Activated naive CD8-positive, alpha-beta T cell treated with anti-CD3 and anti-CD28 coated beads, Interleukin-2, amount 10 ng/mL, durations not matched to agents 7 days and 5 days (primary cell): Measurements from ENCODE around the gene WWOX. TPM values are rescaled to one million over a fixed set of nuclear protein-coding genes. Genes with fewer than 3 reads are reported as not detected.

ENCODE experiments used
- ATAC-seq: fragments of 150-1000 bp; cut with Tn5 transposase; one replicate; pipeline ENCODE4 v1.10.0; 2021; ENCODE audit warnings: low read depth, moderate library complexity
- POLR2A ChIA-PET: fragments of 350-600 bp; sonication (Branson Sonifier 250); formaldehyde crosslinking; loops from one replicate; lab custom pipeline; 2021; ENCODE audit warnings: antibody characterized with exemption; lab: Charles Lee
- DNase-seq: peaks from one replicate; pipeline ENCODE4 v3.0.0; 2021
- H3K27ac Mint-ChIP-seq: one replicate; pipeline ENCODE4 v1.8.0; 2022; ENCODE audit warnings: mild to moderate bottlenecking, mixed read lengths
- H3K27me3 Mint-ChIP-seq: one replicate; pipeline ENCODE4 v1.8.0; 2022; ENCODE audit warnings: mild to moderate bottlenecking, moderate library complexity, mixed read lengths
- H3K36me3 Mint-ChIP-seq: one replicate; pipeline ENCODE4 v1.8.0; 2021; ENCODE audit warnings: mild to moderate bottlenecking, mixed read lengths
- H3K4me1 Mint-ChIP-seq: one replicate; pipeline ENCODE4 v1.8.0; 2021; ENCODE audit warnings: mixed read lengths
- H3K4me3 Mint-ChIP-seq: one replicate; pipeline ENCODE4 v1.8.0; 2022; ENCODE audit warnings: mild to moderate bottlenecking, moderate library complexity, mixed read lengths
- H3K9me3 Mint-ChIP-seq: one replicate; pipeline ENCODE4 v1.8.0; 2021; ENCODE audit warnings: mixed read lengths
- total RNA-seq, 2 experiments: library from RNA; stranded (reverse); gene quantifications; one replicate each; pipeline ENCODE4 v1.2.3, GENCODE V29; 2021

Gene WWOX
- total RNA-seq, 2 experiments from 2014 or later = 26.8 to 27.7 TPM

- Mint-ChIP-seq H3K4me1 (no peaks in the 10 kb centered on the region), H3K27me3 (no peaks in the 10 kb centered on the region), H3K9me3 (peaks cover 1% of the 10 kb centered on the region), H3K4me3 (no peak overlapping the region), H3K36me3 (peaks cover 3% of the 10 kb centered on the region), H3K27ac (no peak overlapping the region)
- no peak for ATAC-seq
- POLR2A ChIA-PET = no interaction called here
- no peak for DNase-seq
These were observed 283.7 kb downstream of the WWOX start for GRCh38 chr16:78383118-78383517.

DNA sequence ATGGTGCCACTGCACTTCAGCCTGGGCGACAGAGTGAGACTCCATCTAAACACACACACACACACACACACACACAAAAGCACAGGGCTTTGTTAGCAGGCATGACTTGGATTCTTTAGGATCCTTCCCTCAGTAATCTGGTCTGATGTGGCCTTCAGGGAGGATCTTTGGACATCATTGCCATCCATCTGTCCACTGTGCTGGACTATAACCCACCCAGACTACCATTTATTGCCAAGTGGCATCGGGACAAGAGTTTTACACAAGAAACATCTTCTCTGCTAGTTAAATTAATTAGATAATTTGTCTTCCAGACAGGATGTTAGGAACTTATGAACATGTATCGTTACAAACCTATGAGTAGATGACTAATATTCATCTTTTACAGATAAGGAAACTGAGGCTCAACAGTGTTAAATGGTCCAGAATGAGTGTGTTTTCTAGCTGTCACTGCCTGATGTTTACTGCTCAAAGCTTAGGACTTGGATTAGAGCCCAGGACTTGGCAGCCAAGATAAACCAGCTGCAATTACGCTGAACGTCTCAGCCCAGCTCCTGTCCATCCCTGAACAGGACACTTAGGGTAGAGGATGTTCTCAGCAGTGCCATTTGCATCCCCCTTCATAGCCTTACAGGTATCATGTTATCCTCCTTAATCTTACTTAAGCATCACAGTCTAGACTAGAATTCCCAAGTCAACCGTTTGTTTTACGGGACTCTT, 285.8 kb downstream of the WWOX start:
- DNase-seq = no peak
- ATAC-seq = no peak
- H3K9me3 Mint-ChIP-seq = peaks cover 1% of the 10 kb centered on the region
- H3K36me3 Mint-ChIP-seq = peaks cover 3% of the 10 kb centered on the region
- POLR2A ChIA-PET = no interaction called here
- H3K4me3 Mint-ChIP-seq = no peak overlapping the region
- no peaks in the 10 kb centered on the region for H3K27me3 Mint-ChIP-seq
- no peak overlapping the region for H3K27ac Mint-ChIP-seq
- no peaks in the 10 kb centered on the region for H3K4me1 Mint-ChIP-seq

DNA sequence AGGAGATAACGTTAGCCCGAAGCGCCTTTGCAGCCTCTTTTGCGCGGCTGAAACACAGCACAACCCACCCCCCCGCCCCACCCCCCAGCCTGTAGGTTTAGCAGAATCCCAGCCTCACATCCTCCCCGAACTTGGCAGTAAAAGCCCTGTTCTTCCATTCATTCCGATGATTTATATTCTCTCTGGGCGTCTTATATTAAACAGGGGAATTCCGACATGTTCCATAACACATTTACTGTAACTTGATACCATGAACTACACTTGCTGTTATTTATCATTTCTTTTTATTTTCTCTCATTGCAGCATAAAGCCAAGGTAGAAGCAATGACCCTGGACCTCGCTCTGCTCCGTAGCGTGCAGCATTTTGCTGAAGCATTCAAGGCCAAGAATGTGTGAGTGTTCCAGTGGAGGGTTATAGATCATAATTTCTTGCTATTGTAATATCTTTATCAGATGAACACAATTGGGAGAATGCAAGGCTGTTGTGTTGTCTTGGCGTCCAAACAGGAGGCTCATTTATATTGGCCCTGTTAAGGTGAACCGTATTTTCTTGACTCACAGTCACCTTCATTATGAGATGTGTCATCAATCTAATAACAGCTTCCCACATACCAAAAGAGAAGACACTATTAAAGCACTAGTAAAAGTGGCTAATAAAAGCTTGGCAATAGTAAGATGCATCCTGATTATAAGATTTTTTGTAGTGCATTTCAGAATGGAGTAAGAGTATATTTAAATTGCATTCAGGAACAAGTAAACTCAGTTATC, 287.3 kb downstream of the WWOX start:
- H3K27me3 Mint-ChIP-seq = no peaks in the 10 kb centered on the region
- no peak overlapping the region for H3K27ac Mint-ChIP-seq
- ATAC-seq (no peak), DNase-seq (no peak)
- H3K4me3 Mint-ChIP-seq = no peak overlapping the region
- H3K9me3 Mint-ChIP-seq = peaks cover 1% of the 10 kb centered on the region
- H3K4me1 Mint-ChIP-seq = no peaks in the 10 kb centered on the region
- POLR2A ChIA-PET = no interaction called here
- peaks cover 3% of the 10 kb centered on the region for H3K36me3 Mint-ChIP-seq

GRCh38 chr16:78389009-78389498, 289.6 kb downstream of the WWOX start:
- Mint-ChIP-seq H3K27ac (no peak overlapping the region), H3K27me3 (no peaks in the 10 kb centered on the region), H3K9me3 (peaks cover 3% of the 10 kb centered on the region), H3K4me3 (no peak overlapping the region), H3K36me3 (peaks cover 3% of the 10 kb centered on the region), H3K4me1 (no peaks in the 10 kb centered on the region)
- ATAC-seq (no peak), DNase-seq (no peak)
- POLR2A ChIA-PET = no interaction called here

DNA sequence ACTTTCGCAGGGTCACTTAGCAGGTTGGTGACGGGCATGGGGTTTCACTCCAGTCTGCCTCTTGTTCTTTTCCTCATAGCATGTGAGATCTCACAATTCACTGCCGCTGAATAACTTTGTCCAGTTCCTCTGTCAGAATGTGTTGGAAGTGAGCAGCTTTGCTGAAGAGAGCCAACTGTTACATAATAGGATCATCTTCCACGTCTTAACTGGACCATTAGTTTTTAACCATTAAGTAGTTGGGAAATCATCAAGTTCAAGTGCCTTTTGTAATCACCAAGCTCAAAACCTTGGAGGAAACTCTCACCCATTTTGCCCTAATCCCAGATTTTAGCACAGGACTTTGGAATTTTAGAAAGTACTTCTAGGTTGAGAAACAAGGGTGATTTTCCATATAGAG, 290.6 kb downstream of the WWOX start:
- Mint-ChIP-seq H3K4me1 (no peaks in the 10 kb centered on the region), H3K27ac (no peak overlapping the region), H3K36me3 (peaks cover 3% of the 10 kb centered on the region), H3K27me3 (no peaks in the 10 kb centered on the region), H3K9me3 (peaks cover 3% of the 10 kb centered on the region), H3K4me3 (no peak overlapping the region)
- POLR2A ChIA-PET = no interaction called here
- no peak for ATAC-seq
- no peak for DNase-seq

- Mint-ChIP-seq H3K36me3 (peaks cover 5% of the 10 kb centered on the region), H3K27me3 (no peaks in the 10 kb centered on the region), H3K27ac (no peak overlapping the region), H3K9me3 (peaks cover 5% of the 10 kb centered on the region), H3K4me3 (no peak overlapping the region), H3K4me1 (no peaks in the 10 kb centered on the region)
- POLR2A ChIA-PET = no interaction called here
- no peak for DNase-seq
- ATAC-seq = no peak
These were observed 291.3 kb downstream of the WWOX start for GRCh38 chr16:78390508-78391324.

DNA sequence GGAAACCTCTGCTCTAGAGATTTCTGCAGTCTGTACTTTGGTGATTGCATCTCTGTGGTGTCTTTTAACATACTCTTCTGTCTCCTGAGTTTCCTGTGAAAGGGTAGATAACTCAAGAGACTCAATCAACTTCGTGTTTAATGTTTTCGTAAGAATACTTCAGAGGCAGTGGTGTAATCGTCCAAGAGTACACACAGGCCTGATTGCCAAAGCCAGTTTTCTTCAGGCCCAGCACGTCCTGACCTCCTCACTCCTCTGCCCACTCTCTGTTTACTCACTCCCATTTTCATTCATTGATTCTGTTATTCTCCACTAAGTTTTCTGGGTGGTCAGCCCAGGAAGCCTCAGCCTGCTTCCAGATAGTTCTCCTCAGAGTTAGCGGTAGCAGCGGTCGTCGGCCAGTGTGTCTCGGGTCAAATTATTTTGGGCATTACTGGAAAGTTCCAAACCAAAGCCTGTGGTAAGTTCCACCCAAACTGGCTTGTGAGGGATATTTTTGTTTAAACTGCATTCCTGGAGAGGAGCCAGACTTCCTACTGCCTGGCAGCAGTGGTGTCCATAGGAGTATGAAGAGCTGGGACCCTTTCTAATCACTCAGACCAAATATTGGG, 293.2 kb downstream of the WWOX start:
- no peak for DNase-seq
- ATAC-seq = no peak
- Mint-ChIP-seq H3K27me3 (no peaks in the 10 kb centered on the region), H3K36me3 (peaks cover 2% of the 10 kb centered on the region), H3K9me3 (peaks cover 5% of the 10 kb centered on the region), H3K4me1 (no peaks in the 10 kb centered on the region), H3K4me3 (no peak overlapping the region), H3K27ac (no peak overlapping the region)
- POLR2A ChIA-PET = no interaction called here

DNA sequence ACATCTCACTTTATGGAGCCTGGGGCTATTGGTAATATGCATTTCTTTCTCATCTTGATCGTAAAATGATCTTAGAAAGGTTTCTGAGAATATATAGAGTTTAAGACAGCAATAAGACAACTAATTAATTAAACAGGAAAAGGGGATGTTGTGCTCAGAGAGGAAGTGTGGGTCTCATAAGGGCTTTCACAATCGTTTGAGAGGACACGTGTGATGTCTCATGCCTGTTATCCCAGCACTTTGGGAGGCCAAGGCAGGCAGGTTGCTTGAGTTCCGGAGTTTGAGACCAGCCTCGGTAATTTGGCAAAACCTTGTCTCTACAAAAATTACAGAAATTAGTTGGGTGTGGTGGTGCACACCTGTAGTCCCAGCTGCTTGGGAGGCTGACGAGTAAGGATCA, 295.6 kb downstream of the WWOX start:
- Mint-ChIP-seq H3K9me3 (peaks cover 6% of the 10 kb centered on the region), H3K27ac (no peak overlapping the region), H3K36me3 (peaks cover 2% of the 10 kb centered on the region), H3K27me3 (no peaks in the 10 kb centered on the region), H3K4me3 (no peak overlapping the region), H3K4me1 (no peaks in the 10 kb centered on the region)
- DNase-seq (no peak), ATAC-seq (no peak)
- POLR2A ChIA-PET = no interaction called here

DNA sequence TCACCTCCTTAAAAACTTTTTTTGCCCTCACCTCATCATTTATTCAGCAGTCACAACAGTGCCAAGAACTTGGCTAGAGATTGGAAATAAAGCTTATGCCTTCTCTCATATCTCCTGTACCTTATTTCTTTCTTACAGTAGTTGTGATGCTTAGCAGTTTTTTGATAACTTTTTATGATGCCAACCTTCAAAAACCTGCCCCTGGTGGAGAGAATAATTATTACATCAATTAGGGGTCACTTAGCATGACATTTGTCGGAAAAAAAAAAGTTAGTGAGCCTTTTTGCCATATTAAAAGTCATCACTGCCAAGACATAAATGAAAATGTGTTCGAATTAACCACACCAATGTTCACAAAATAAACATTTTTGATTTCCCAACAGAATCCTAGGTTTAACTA, 296.6 kb downstream of the WWOX start:
- DNase-seq = no peak
- POLR2A ChIA-PET = no interaction called here
- no peaks in the 10 kb centered on the region for H3K27me3 Mint-ChIP-seq
- H3K4me3 Mint-ChIP-seq = no peak overlapping the region
- no peak for ATAC-seq
- H3K4me1 Mint-ChIP-seq = no peaks in the 10 kb centered on the region
- H3K9me3 Mint-ChIP-seq = peaks cover 6% of the 10 kb centered on the region
- H3K27ac Mint-ChIP-seq = no peak overlapping the region
- peaks cover 2% of the 10 kb centered on the region for H3K36me3 Mint-ChIP-seq

DNA sequence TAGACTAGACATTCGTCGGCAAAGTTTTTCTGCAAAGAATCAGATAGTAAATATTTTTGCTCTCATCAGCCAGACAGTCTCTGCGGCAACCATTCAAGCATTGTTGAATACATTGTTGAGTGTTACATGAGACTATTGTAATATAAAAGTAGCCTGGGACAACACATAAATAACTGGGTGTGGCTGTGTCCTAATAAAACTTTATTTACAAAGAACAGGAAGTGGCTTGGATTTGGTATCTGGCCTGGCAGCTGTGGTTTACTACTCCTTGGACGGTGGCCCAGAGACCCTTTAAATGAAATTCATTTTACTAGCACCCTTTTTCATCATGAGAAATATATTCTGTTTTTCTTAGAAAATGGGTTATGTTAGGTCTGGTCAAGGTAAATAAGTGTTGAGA, 297.2 kb downstream of the WWOX start:
- Mint-ChIP-seq H3K27ac (no peak overlapping the region), H3K27me3 (no peaks in the 10 kb centered on the region), H3K4me3 (no peak overlapping the region), H3K4me1 (no peaks in the 10 kb centered on the region), H3K9me3 (peaks cover 6% of the 10 kb centered on the region), H3K36me3 (peaks cover 2% of the 10 kb centered on the region)
- ATAC-seq (no peak), DNase-seq (no peak)
- POLR2A ChIA-PET = no interaction called here

DNA sequence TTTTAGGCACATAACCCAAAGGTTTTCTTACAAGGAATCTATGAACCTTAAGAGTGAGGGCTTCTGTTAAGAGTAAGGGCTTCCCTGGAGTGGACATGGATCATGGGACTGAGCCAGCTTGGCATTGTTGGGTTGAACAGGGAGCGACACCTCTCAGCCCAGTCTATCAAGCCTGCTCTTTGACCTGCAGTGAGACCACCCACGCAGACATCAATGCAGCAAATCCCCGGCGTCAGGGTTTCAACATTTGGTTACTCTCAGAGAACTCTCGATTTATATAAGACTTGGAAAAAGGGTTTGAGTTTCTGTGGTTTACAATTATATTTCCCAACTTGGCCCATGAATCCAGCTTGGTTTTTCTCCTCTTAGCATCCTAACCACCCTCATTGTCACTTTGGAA, 299.9 kb downstream of the WWOX start:
- DNase-seq = no peak
- H3K4me3 Mint-ChIP-seq = no peak overlapping the region
- no peak for ATAC-seq
- no peaks in the 10 kb centered on the region for H3K27me3 Mint-ChIP-seq
- peaks cover 3% of the 10 kb centered on the region for H3K9me3 Mint-ChIP-seq
- H3K4me1 Mint-ChIP-seq = no peaks in the 10 kb centered on the region
- POLR2A ChIA-PET = no interaction called here
- no peak overlapping the region for H3K27ac Mint-ChIP-seq
- H3K36me3 Mint-ChIP-seq = peaks cover 2% of the 10 kb centered on the region

- no peak for ATAC-seq
- H3K36me3 Mint-ChIP-seq = no peaks in the 10 kb centered on the region
- no peak overlapping the region for H3K27ac Mint-ChIP-seq
These were observed 303.4 kb downstream of the WWOX start for GRCh38 chr16:78402833-78403232.

DNA sequence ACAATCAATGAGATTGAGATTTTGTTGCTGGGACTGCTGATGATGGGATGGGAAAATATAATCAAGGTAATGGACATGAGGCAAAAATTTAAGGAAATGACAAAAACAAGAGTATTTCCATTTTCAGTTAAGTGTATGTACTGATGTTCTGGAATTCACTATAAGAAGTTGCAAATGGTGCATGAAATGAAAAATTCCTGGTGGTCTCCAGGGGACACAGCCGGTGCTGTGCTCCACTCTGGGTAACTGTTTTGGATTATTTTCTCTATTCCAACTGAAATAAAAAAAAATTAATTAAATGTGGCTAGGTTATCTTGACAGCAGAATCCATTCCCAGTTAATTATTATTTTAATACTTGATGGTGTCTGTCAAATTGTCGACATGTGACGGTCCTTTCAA, 305.6 kb downstream of the WWOX start:
- H3K27me3 Mint-ChIP-seq = no peaks in the 10 kb centered on the region
- peaks cover 11% of the 10 kb centered on the region for H3K9me3 Mint-ChIP-seq
- H3K4me1 Mint-ChIP-seq = no peaks in the 10 kb centered on the region
- DNase-seq (no peak), ATAC-seq (no peak)
- POLR2A ChIA-PET = no interaction called here
- H3K27ac Mint-ChIP-seq = no peak overlapping the region
- no peaks in the 10 kb centered on the region for H3K36me3 Mint-ChIP-seq
- H3K4me3 Mint-ChIP-seq = no peak overlapping the region

More at GRCh38 chr16:78402833-78403232, 303.4 kb downstream of the WWOX start:
- DNase-seq = no peak
- POLR2A ChIA-PET = no interaction called here
- Mint-ChIP-seq H3K4me3 (no peak overlapping the region), H3K9me3 (peaks cover 3% of the 10 kb centered on the region), H3K4me1 (no peaks in the 10 kb centered on the region), H3K27me3 (no peaks in the 10 kb centered on the region)
